HepG2 (cell line): ENCODE results near the gene RPE65. TPM values are rescaled to one million over a fixed set of nuclear protein-coding genes. Genes with fewer than 3 reads are reported as not detected.

Experiments used
- FOXC1 ChIP-seq: sonication (generic); formaldehyde crosslinking; IDR thresholded peaks from 2 replicates; pipeline ENCODE4 v1.8.0; 2022; ENCODE audit warnings: mild to moderate bottlenecking, missing genetic modification reagents, borderline replicate concordance
- PAX8 ChIP-seq: sonication (generic); formaldehyde crosslinking; IDR thresholded peaks from 2 replicates; pipeline ENCODE4 v1.8.0; 2022; ENCODE audit warnings: mild to moderate bottlenecking, missing genetic modification reagents, borderline replicate concordance
- PHF20 ChIP-seq: sonication (generic); formaldehyde crosslinking; IDR thresholded peaks from 2 replicates; pipeline ENCODE4 v1.5.0; 2020; ENCODE audit warnings: mild to moderate bottlenecking, missing genetic modification reagents
- SMAD9 ChIP-seq: sonication (generic); formaldehyde crosslinking; IDR thresholded peaks from 2 replicates; pipeline ENCODE4 v1.5.1; 2020; ENCODE audit warnings: mild to moderate bottlenecking, missing genetic modification reagents
- SMC3 ChIP-seq: IDR thresholded peaks from 2 replicates; pipeline ENCODE4 v1.6.1; 2011; ENCODE audit warnings: low read length, improper control_type of control experiment
- TARDBP ChIP-seq: sonication (generic); formaldehyde crosslinking; IDR thresholded peaks from 2 replicates; pipeline ENCODE4 v1.8.0; 2022; ENCODE audit warnings: mild to moderate bottlenecking, missing genetic modification reagents
- WIZ ChIP-seq: sonication (generic); formaldehyde crosslinking; IDR thresholded peaks from 2 replicates; pipeline ENCODE4 v1.5.1; 2020; ENCODE audit warnings: mild to moderate bottlenecking, missing genetic modification reagents
- ZBTB7B ChIP-seq: sonication (generic); formaldehyde crosslinking; IDR thresholded peaks from 2 replicates; pipeline ENCODE4 v1.4.0; 2020; ENCODE audit warnings: missing genetic modification reagents
- ZNF34 ChIP-seq: sonication (generic); formaldehyde crosslinking; IDR thresholded peaks from 2 replicates; pipeline ENCODE4 v1.4.0; 2020; ENCODE audit warnings: mild to moderate bottlenecking, missing genetic modification reagents, borderline replicate concordance
- ZNF850 ChIP-seq: sonication (generic); formaldehyde crosslinking; conservative IDR thresholded peaks from 2 replicates; pipeline ENCODE4 v1.9.0; 2021; ENCODE audit warnings: mild to moderate bottlenecking, missing genetic modification reagents
- polyA plus RNA-seq, 8 experiments: library from polyadenylated mRNA; depleted of rRNA in 3 of 8; stranded (reverse) in 7 of 8; unstranded in 1 of 8; fragments of >200 nt; fragmentation: Illumina TruSeq in 4 of 8; extraction: Trizol in 4 of 8; gene quantifications; 2 replicates each; pipeline versions ENCODE4 v1.2.1 to v1.2.3, GENCODE V29; 2011 to 2016; ENCODE audit warnings: low read depth in 4 of 8, missing spikeins in 1 of 8, mixed read lengths in 1 of 8; ENCODE audit not compliant: insufficient read depth in 1 of 8
- total RNA-seq, 5 experiments: library from RNA; depleted of rRNA; stranded (reverse); fragments of >200 nt; fragmentation: Illumina TruSeq; extraction: Trizol; gene quantifications; 2 replicates each; pipeline ENCODE4 v1.2.3, GENCODE V29; 2016; ENCODE audit warnings: low read depth in 1 of 5
- TF ChIP-seq, protein P1 (sequence below): sonication (generic); formaldehyde crosslinking; IDR thresholded peaks from 2 replicates; pipeline ENCODE4 v1.5.0; 2020; ENCODE audit warnings: mild to moderate bottlenecking, missing genetic modification reagents
- TF ChIP-seq, protein P2 (sequence below): sonication (generic); formaldehyde crosslinking; IDR thresholded peaks from 2 replicates; pipeline ENCODE4 v1.8.1; 2023; ENCODE audit warnings: mild to moderate bottlenecking, missing genetic modification reagents
- TF ChIP-seq, protein P3 (sequence below): sonication (generic); formaldehyde crosslinking; IDR thresholded peaks from 2 replicates; pipeline ENCODE4 v1.5.0; 2020; ENCODE audit warnings: missing genetic modification reagents

The RPE65 gene
- total and polyA plus RNA-seq, 2 of the 13 experiments (the other 11 are each of a cell fraction or from before 2014, with no cell fraction given), result not detected

DNA sequence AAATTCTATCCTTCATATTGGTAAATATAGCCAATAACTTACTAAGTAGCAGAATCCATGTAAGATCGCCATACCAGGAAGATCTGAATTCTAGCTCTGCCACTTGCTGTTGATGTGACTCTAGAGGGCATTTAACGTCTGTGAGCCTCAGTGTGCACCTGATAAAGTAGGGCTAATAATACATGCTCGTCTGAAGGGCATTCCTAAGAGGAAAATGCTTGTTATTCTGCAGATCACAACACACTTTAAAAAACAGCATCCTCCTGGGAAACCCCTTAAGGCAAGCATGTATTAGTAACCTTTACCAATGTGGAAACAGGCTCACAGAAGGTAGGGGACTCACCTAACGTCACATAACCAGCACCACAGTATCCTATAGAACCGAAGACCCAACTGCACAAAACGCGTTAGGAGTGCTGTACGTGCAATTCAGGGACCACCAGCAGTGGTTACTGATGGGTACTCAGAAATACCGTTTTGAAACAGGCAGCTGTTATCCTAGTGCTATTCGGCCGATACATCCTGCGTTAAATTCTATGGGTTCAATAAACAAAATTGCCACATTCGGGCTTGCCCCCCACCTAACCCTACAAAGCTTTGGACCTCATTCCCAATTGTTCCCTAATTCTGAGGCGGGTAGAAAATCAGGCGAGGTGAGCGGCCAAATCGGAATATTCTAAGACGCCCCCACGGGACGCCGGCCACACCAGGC, 46.4 kb upstream of the RPE65 start (continued):
- TF ChIP-seq ZNF34, result peak; percentile 25; the same call in 1 of the 2 replicates
- TF ChIP-seq SMAD9 (CRISPR knock-in tag), result no peak
- no peak for TF ChIP-seq ZBTB7B (CRISPR knock-in tag)
- TF ChIP-seq, protein P1, sequence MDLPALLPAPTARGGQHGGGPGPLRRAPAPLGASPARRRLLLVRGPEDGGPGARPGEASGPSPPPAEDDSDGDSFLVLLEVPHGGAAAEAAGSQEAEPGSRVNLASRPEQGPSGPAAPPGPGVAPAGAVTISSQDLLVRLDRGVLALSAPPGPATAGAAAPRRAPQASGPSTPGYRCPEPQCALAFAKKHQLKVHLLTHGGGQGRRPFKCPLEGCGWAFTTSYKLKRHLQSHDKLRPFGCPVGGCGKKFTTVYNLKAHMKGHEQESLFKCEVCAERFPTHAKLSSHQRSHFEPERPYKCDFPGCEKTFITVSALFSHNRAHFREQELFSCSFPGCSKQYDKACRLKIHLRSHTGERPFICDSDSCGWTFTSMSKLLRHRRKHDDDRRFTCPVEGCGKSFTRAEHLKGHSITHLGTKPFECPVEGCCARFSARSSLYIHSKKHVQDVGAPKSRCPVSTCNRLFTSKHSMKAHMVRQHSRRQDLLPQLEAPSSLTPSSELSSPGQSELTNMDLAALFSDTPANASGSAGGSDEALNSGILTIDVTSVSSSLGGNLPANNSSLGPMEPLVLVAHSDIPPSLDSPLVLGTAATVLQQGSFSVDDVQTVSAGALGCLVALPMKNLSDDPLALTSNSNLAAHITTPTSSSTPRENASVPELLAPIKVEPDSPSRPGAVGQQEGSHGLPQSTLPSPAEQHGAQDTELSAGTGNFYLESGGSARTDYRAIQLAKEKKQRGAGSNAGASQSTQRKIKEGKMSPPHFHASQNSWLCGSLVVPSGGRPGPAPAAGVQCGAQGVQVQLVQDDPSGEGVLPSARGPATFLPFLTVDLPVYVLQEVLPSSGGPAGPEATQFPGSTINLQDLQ (CRISPR knock-in tag), result 0 out of 2 replicates have a peak, but pooled peaks have one; percentile 4
- no peak for TF ChIP-seq PAX8 (CRISPR knock-in tag)
- no peak for TF ChIP-seq ZNF850 (CRISPR knock-in tag)
- TF ChIP-seq PHF20 (CRISPR knock-in tag), result 0 out of 2 replicates have a peak, but pooled peaks have one; percentile 10
- TF ChIP-seq, protein P2, sequence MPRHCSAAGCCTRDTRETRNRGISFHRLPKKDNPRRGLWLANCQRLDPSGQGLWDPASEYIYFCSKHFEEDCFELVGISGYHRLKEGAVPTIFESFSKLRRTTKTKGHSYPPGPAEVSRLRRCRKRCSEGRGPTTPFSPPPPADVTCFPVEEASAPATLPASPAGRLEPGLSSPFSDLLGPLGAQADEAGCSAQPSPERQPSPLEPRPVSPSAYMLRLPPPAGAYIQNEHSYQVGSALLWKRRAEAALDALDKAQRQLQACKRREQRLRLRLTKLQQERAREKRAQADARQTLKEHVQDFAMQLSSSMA (CRISPR knock-in tag), result no peak
- TF ChIP-seq FOXC1 (CRISPR knock-in tag), result no peak
- TF ChIP-seq TARDBP (CRISPR knock-in tag), result no peak
- TF ChIP-seq WIZ (CRISPR knock-in tag), result no peak
- no peak for TF ChIP-seq SMC3
- TF ChIP-seq, protein P3, sequence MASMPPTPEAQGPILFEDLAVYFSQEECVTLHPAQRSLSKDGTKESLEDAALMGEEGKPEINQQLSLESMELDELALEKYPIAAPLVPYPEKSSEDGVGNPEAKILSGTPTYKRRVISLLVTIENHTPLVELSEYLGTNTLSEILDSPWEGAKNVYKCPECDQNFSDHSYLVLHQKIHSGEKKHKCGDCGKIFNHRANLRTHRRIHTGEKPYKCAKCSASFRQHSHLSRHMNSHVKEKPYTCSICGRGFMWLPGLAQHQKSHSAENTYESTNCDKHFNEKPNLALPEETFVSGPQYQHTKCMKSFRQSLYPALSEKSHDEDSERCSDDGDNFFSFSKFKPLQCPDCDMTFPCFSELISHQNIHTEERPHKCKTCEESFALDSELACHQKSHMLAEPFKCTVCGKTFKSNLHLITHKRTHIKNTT, result no peak
- TF ChIP-seq, all 625 proteins: peak for 4
